ENCODE measurements around the gene GRID1.
A peak's percentile ranks its signal among the peaks of the same experiment; 100 is the strongest.

GRID1 gene

DNA sequence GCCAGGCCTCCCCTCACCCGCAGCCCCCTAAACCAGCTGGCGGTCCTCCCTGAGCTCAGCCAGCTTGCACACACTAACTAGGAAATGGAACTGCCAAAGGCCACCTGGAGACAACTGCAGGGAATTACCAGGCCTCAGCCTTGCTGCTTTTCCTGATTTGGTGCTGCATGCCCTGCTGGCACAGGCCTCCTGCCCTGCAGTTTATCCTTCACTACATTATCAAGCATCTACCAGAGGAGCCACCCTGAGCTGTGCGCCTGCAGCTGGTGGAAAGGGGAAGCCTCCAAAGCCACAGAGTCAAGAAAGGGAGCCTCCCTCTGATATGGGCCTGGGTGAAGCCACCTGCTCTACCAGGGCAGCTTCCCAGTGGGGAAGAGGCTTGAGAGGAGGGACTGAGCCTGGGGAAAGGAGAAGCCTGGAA lies 139.8 kb downstream of the GRID1 start:
- H2BK12ac ChIP-seq (ENCODE audit: low read length in 2 of 2): no peak overlapping the region
- no peaks in the 10 kb centered on the region for H3K27me3 ChIP-seq (ENCODE audit: control insufficient read depth in 1 of 2, insufficient read depth in 1 of 2, low read length in 2 of 2)
- H3K4me1 ChIP-seq (ENCODE audit: control insufficient read depth, insufficient read depth, low read depth, low read length): no peaks in the 10 kb centered on the region
- WGBS: 94% methylated on average over 3 of the region's 3 CpGs
- no peak for DNase-seq
- H3K18ac ChIP-seq (ENCODE audit: low read depth in 1 of 2, low read length in 2 of 2): no peak overlapping the region
- H3K9ac ChIP-seq (ENCODE audit: low read length): no peak overlapping the region
- no peak overlapping the region for H2AFZ ChIP-seq (ENCODE audit: low read depth, low read length)
- no peak overlapping the region for H4K8ac ChIP-seq (ENCODE audit: low read length)
- H3K36me3 ChIP-seq (ENCODE audit: control insufficient read depth in 1 of 2, insufficient read depth in 2 of 2, low read depth in 1 of 2, low read length in 2 of 2): no peaks in the 10 kb centered on the region
- H2BK120ac ChIP-seq (ENCODE audit: low read depth, low read length): no peak overlapping the region
- H2BK15ac ChIP-seq (ENCODE audit: low read depth, poor library complexity, severe bottlenecking): no peak overlapping the region
- no peak overlapping the region for H3K27ac ChIP-seq (ENCODE audit: low read length, poor library complexity, severe bottlenecking)
- no peaks in the 10 kb centered on the region for H3K79me1 ChIP-seq (replicated peaks; ENCODE audit: low read length, poor library complexity, severe bottlenecking)
- no peak overlapping the region for H2AK5ac ChIP-seq (ENCODE audit: low read length, severe bottlenecking)
- H3K23ac ChIP-seq (ENCODE audit: low read length in 2 of 2): no peak overlapping the region
- H2BK5ac ChIP-seq (ENCODE audit: low read depth, low read length, poor library complexity, severe bottlenecking): no peak overlapping the region
- H3K9me3 ChIP-seq (ENCODE audit: control insufficient read depth, low read length): no peaks in the 10 kb centered on the region
- no peak overlapping the region for H3K4me2 ChIP-seq (ENCODE audit: low read length, poor library complexity, severe bottlenecking)
- no peak overlapping the region for H3K4me3 ChIP-seq (ENCODE audit: insufficient read depth in 1 of 2, low read depth in 1 of 2, low read length in 2 of 2)
- H4K91ac ChIP-seq (ENCODE audit: low read length): no peak overlapping the region
- H3K14ac ChIP-seq (ENCODE audit: low read length in 2 of 2): no peak overlapping the region
- no peak overlapping the region for H3K4ac ChIP-seq (ENCODE audit: low read depth in 1 of 2, low read length in 2 of 2)

DNA sequence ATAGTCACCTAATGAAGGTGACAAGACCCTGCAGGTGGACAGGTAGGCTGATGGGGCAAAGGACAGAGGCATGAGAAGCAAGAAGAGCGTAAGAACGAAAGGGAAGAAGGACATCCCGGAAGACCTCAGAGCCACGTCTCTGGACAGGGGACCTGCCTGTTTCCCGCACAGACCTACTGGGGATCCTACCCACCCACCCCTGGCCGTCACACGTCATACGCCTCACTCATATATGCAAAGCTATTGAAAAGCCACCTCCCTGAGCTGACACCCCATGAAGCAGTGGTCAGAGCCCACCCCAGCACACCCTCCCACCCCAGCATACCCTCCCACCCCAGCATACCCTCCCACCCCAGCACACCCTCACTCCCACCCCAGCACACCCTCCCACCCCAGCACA lies 140.6 kb downstream of the GRID1 start:
- H3K4me3 ChIP-seq (ENCODE audit: insufficient read depth in 1 of 2, low read depth in 1 of 2, low read length in 2 of 2): no peak overlapping the region
- no peak overlapping the region for H2BK12ac ChIP-seq (ENCODE audit: low read length in 2 of 2)
- no peak overlapping the region for H3K4me2 ChIP-seq (ENCODE audit: low read length, poor library complexity, severe bottlenecking)
- no peak overlapping the region for H3K18ac ChIP-seq (ENCODE audit: low read depth in 1 of 2, low read length in 2 of 2)
- H3K9me3 ChIP-seq (ENCODE audit: control insufficient read depth, low read length): no peaks in the 10 kb centered on the region
- H2BK120ac ChIP-seq (ENCODE audit: low read depth, low read length): no peak overlapping the region
- H2AK5ac ChIP-seq (ENCODE audit: low read length, severe bottlenecking): no peak overlapping the region
- H3K79me1 ChIP-seq (replicated peaks; ENCODE audit: low read length, poor library complexity, severe bottlenecking): no peaks in the 10 kb centered on the region
- H3K4ac ChIP-seq (ENCODE audit: low read depth in 1 of 2, low read length in 2 of 2): no peak overlapping the region
- WGBS: 83% methylated on average over 7 of the region's 8 CpGs
- H3K14ac ChIP-seq (ENCODE audit: low read length in 2 of 2): no peak overlapping the region
- no peak overlapping the region for H2BK15ac ChIP-seq (ENCODE audit: low read depth, poor library complexity, severe bottlenecking)
- no peak overlapping the region for H2AFZ ChIP-seq (ENCODE audit: low read depth, low read length)
- no peak overlapping the region for H4K8ac ChIP-seq (ENCODE audit: low read length)
- H4K91ac ChIP-seq (ENCODE audit: low read length): no peak overlapping the region
- no peak overlapping the region for H3K23ac ChIP-seq (ENCODE audit: low read length in 2 of 2)
- H3K4me1 ChIP-seq (ENCODE audit: control insufficient read depth, insufficient read depth, low read depth, low read length): no peaks in the 10 kb centered on the region
- no peaks in the 10 kb centered on the region for H3K27me3 ChIP-seq (ENCODE audit: control insufficient read depth in 1 of 2, insufficient read depth in 1 of 2, low read length in 2 of 2)
- H3K9ac ChIP-seq (ENCODE audit: low read length): no peak overlapping the region
- no peak for DNase-seq
- no peaks in the 10 kb centered on the region for H3K36me3 ChIP-seq (ENCODE audit: control insufficient read depth in 1 of 2, insufficient read depth in 2 of 2, low read depth in 1 of 2, low read length in 2 of 2)
- H3K27ac ChIP-seq (ENCODE audit: low read length, poor library complexity, severe bottlenecking): no peak overlapping the region
- no peak overlapping the region for H2BK5ac ChIP-seq (ENCODE audit: low read depth, low read length, poor library complexity, severe bottlenecking)

DNA sequence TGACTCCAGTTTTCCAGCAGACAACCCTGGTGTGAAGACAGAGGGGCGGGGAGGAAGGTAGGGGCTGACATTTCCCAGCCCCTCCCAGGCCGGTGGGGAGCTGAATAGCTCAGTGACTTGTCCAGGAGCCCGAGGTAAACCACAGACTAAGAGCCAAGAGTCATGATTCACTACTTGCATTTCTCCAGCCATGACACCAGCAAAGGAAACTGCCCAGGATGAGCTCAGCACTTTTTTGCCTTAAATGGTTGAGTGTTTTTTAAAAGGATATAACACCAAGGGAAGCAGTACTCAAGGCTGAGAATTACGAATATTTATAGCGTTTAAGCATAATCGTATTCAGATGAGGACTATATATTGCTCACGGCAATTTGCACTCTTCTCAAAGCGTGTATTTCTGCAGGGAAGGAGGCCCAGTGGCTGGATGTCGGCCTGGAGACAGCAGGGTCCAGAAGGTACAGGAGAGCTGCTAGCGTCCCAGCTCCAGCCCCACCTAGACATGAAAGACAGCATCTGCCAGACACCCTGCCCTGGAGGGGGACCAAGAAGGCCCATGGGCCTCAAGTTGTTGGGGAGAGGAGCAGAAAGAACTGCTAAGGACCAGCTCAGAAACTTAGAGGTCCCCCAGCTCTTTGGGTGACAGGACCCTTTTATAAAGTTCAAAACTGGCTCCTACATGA lies 141.4 kb downstream of the GRID1 start:
- no peak overlapping the region for H2AFZ ChIP-seq (ENCODE audit: low read depth, low read length)
- H3K27me3 ChIP-seq (ENCODE audit: control insufficient read depth in 1 of 2, insufficient read depth in 1 of 2, low read length in 2 of 2): no peaks in the 10 kb centered on the region
- no peak overlapping the region for H3K14ac ChIP-seq (ENCODE audit: low read length in 2 of 2)
- H3K79me1 ChIP-seq (replicated peaks; ENCODE audit: low read length, poor library complexity, severe bottlenecking): no peaks in the 10 kb centered on the region
- no peaks in the 10 kb centered on the region for H3K9me3 ChIP-seq (ENCODE audit: control insufficient read depth, low read length)
- no peak overlapping the region for H3K4ac ChIP-seq (ENCODE audit: low read depth in 1 of 2, low read length in 2 of 2)
- no peak overlapping the region for H4K8ac ChIP-seq (ENCODE audit: low read length)
- no peak overlapping the region for H2BK15ac ChIP-seq (ENCODE audit: low read depth, poor library complexity, severe bottlenecking)
- H4K91ac ChIP-seq (ENCODE audit: low read length): no peak overlapping the region
- no peak overlapping the region for H2AK5ac ChIP-seq (ENCODE audit: low read length, severe bottlenecking)
- WGBS: 53% methylated on average over 10 of the region's 10 CpGs
- no peak overlapping the region for H3K18ac ChIP-seq (ENCODE audit: low read depth in 1 of 2, low read length in 2 of 2)
- H3K4me1 ChIP-seq (ENCODE audit: control insufficient read depth, insufficient read depth, low read depth, low read length): no peaks in the 10 kb centered on the region
- no peaks in the 10 kb centered on the region for H3K36me3 ChIP-seq (ENCODE audit: control insufficient read depth in 1 of 2, insufficient read depth in 2 of 2, low read depth in 1 of 2, low read length in 2 of 2)
- no peak overlapping the region for H3K23ac ChIP-seq (ENCODE audit: low read length in 2 of 2)
- DNase-seq: no peak
- H3K4me2 ChIP-seq (ENCODE audit: low read length, poor library complexity, severe bottlenecking): no peak overlapping the region
- H2BK5ac ChIP-seq (ENCODE audit: low read depth, low read length, poor library complexity, severe bottlenecking): no peak overlapping the region
- H2BK120ac ChIP-seq (ENCODE audit: low read depth, low read length): no peak overlapping the region
- no peak overlapping the region for H3K4me3 ChIP-seq (ENCODE audit: insufficient read depth in 1 of 2, low read depth in 1 of 2, low read length in 2 of 2)
- H3K27ac ChIP-seq (ENCODE audit: low read length, poor library complexity, severe bottlenecking): no peak overlapping the region
- H2BK12ac ChIP-seq (ENCODE audit: low read length in 2 of 2): no peak overlapping the region
- peak overlapping the region; percentile 25 for H3K9ac ChIP-seq (ENCODE audit: low read length)

DNA sequence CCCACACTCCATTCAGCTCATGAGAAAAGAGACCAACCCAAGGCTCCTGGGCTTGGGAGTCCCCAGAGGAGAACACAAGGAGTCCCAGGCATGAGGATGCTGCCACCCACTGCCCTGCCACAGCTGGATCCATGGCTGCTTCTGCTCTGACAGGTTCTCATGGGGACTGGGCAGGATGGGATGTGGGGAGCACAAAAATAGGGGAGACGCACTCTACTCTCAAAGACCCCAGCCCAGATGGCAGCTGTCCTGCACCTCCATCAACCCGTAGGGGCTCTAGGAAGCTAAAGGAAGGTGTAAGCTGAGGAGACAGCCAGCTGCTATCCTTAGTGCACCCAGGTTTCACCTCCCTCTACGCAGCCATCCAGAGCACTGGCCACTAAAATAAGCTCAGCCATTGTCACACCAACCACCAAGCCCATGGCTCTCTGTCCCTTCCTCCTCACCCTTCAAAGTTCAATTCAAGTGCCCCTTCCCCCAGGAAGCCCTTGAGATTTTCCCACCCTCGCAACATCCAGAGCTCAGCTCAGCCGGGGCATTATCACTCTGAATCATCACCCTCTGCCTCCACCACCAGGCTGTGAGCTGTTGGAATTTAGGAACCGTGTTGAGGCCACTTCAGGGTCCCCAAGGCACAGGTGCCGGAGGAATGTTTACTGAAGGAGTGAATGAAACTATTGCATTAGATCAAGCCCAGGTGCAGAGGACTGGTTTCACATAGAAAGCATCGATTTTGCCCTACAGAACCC lies 142.1 kb downstream of the GRID1 start:
- Histone ChIP-seq H3K4me1 (ENCODE audit: control insufficient read depth, insufficient read depth, low read depth, low read length) (no peaks in the 10 kb centered on the region), H3K18ac (ENCODE audit: low read depth in 1 of 2, low read length in 2 of 2) (no peak overlapping the region)
- WGBS: 63% methylated on average over 7 of the region's 8 CpGs

More for the DNA sequence above, 142.1 kb downstream of the GRID1 start:
- Histone ChIP-seq H3K23ac (ENCODE audit: low read length in 2 of 2) (no peak overlapping the region), H3K4me2 (ENCODE audit: low read length, poor library complexity, severe bottlenecking) (no peak overlapping the region), H2BK5ac (ENCODE audit: low read depth, low read length, poor library complexity, severe bottlenecking) (no peak overlapping the region), H2BK15ac (ENCODE audit: low read depth, poor library complexity, severe bottlenecking) (no peak overlapping the region), H3K79me1 (replicated peaks; ENCODE audit: low read length, poor library complexity, severe bottlenecking) (no peaks in the 10 kb centered on the region), H3K9me3 (ENCODE audit: control insufficient read depth, low read length) (no peaks in the 10 kb centered on the region), H2AFZ (ENCODE audit: low read depth, low read length) (no peak overlapping the region), H3K14ac (ENCODE audit: low read length in 2 of 2) (no peak overlapping the region), H4K8ac (ENCODE audit: low read length) (no peak overlapping the region), H3K4me3 (ENCODE audit: insufficient read depth in 1 of 2, low read depth in 1 of 2, low read length in 2 of 2) (no peak overlapping the region), H3K4ac (ENCODE audit: low read depth in 1 of 2, low read length in 2 of 2) (no peak overlapping the region), H4K91ac (ENCODE audit: low read length) (no peak overlapping the region), H3K9ac (ENCODE audit: low read length) (no peak overlapping the region), H3K36me3 (ENCODE audit: control insufficient read depth in 1 of 2, insufficient read depth in 2 of 2, low read depth in 1 of 2, low read length in 2 of 2) (no peaks in the 10 kb centered on the region), H3K27ac (ENCODE audit: low read length, poor library complexity, severe bottlenecking) (no peak overlapping the region), H2AK5ac (ENCODE audit: low read length, severe bottlenecking) (no peak overlapping the region), H2BK120ac (ENCODE audit: low read depth, low read length) (no peak overlapping the region), H3K27me3 (ENCODE audit: control insufficient read depth in 1 of 2, insufficient read depth in 1 of 2, low read length in 2 of 2) (no peaks in the 10 kb centered on the region), H2BK12ac (ENCODE audit: low read length in 2 of 2) (no peak overlapping the region)
- DNase-seq: no peak

Data from mesenchymal stem cell (in vitro differentiated cells and primary cell).